ENCODE results near the gene TXLNA.

Gene TXLNA

DNA sequence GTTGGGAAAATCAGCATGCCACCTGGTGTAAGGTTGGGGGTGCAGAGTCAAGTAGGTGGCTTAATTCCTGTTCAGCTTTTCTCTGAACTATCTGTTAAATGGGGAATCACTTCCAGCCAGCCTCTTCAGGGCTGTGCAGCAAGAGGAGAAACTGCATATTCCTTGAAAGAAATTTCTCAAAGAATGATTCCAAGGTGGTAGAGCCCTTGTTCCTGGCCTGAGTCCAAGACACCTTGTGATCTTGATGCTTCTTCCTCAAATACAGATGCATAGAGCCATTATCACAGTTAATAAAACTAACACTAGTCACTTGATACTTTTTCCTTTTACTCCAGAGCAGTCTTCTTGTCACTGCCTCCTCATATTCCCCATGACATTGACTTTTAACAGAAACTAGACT is 5.2 kb downstream of the TXLNA start:
- no peak for DNase-seq (ENCODE audit: low spot score)

DNA sequence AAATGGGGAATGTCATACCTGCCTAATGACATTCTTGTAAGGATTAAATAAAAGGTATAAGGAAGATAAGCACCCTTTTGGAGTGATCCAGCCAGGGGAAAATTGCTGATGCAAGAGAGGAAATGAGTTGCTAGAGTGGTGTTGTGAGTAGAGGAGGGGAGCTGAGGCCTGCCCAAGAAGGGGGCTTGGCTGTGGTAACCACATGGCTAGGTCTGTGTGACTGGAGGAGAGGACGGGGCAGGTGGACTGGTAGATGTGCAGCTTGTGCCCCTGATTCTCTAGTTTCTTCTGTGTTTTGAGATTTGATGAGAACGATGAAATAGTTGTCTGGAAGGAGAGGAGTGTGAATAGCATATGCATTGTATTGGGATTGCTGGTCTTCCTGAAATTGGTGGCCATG is 6.6 kb downstream of the TXLNA start:
- no peak for DNase-seq (ENCODE audit: low spot score)

DNA sequence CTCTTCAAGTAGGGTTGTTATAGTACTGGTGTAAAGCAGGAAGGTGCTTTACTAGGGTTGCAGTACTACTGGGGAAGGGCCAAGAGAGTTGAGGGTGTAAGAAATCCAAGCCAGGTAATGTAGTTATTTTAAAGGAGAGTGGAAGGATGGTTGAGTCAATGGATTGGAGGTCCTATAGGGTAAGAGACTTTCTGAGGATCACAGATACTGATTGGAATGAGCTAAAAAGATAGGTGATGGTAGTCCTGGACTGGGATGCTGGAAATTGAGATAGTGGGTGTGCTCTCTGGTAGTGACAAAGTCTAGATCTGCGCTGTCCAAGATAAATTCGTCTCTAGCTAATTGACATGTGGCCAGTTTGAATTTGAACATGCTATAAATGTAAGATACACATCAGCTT is 7.0 kb downstream of the TXLNA start:
- no peak for DNase-seq (ENCODE audit: low spot score)

DNA sequence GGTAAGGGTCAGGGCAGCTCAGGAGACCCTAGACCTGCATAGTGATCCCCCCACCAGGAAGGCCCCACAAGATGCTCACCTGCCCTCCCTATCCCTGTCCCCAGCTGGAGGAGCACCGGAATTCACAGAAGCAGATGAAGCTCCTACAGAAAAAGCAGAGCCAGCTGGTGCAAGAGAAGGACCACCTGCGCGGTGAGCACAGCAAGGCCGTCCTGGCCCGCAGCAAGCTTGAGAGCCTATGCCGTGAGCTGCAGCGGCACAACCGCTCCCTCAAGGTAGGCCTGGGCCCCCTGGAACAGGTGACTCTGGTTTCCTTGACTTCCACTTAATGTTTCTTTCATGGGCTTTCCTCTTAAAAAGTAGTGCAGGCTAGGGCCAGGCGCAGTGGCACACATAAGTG is 8.4 kb downstream of the TXLNA start:
- DNase-seq (ENCODE audit: low spot score), result no peak

DNA sequence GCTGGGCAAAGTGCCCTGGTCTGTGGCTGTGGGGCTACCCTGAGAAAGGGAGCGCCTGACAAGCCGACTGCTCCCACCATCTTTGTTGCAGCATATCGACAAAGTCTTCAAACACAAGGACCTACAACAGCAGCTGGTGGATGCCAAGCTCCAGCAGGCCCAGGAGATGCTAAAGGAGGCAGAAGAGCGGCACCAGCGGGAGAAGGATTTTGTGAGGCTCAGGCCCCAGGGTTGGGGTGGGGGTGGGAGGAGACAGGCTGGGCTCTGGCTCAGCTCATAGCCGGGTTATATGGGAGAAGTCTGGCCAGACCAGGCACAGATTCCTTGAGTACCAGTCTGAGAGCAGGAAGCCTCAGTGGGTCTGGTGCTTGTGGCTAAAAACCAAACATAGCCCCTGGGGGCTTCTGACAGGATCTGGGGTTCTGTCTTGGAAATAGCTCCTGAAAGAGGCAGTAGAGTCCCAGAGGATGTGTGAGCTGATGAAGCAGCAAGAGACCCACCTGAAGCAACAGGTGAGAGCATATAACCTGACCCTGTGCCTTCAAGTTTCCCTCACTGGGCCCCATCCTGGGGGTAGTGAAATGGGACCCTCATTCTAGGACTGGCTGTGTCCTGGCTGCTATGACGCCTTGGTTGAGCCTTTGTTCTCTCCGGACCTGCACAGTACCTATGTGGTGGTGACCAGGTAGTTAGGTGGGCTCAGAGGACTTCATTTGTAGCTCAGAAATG is 12.9 kb downstream of the TXLNA start:
- DNase-seq (ENCODE audit: low spot score), result no peak

DNA sequence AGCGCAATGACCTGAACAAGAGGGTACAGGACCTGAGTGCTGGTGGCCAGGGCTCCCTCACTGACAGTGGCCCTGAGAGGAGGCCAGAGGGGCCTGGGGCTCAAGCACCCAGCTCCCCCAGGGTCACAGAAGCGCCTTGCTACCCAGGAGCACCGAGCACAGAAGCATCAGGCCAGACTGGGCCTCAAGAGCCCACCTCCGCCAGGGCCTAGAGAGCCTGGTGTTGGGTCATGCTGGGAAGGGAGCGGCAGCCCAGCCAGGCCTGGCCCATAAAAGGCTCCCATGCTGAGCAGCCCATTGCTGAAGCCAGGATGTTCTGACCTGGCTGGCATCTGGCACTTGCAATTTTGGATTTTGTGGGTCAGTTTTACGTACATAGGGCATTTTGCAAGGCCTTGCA is 15.5 kb downstream of the TXLNA start:
- DNase-seq (ENCODE audit: low spot score), result no peak

DNA sequence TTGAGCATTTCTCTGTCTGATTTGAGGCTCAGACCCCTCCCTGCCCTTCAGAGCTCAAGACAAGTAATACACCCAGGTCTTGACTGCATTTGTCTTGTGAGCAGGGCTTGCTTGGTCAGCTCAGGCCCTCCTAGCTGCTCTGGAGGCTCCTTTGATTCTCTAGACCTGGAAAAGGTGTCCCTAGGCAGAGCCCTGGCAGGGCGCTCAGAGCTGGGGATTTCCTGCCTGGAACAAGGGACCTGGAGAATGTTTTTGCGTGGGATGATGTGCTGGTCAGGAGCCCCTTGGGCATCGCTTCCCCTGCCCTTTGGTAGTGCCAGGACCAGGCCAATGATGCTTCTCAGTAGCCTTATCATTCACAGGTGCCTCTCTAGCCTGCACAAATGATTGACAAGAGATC is 16.1 kb downstream of the TXLNA start:
- no peak for DNase-seq (ENCODE audit: low spot score)

DNA sequence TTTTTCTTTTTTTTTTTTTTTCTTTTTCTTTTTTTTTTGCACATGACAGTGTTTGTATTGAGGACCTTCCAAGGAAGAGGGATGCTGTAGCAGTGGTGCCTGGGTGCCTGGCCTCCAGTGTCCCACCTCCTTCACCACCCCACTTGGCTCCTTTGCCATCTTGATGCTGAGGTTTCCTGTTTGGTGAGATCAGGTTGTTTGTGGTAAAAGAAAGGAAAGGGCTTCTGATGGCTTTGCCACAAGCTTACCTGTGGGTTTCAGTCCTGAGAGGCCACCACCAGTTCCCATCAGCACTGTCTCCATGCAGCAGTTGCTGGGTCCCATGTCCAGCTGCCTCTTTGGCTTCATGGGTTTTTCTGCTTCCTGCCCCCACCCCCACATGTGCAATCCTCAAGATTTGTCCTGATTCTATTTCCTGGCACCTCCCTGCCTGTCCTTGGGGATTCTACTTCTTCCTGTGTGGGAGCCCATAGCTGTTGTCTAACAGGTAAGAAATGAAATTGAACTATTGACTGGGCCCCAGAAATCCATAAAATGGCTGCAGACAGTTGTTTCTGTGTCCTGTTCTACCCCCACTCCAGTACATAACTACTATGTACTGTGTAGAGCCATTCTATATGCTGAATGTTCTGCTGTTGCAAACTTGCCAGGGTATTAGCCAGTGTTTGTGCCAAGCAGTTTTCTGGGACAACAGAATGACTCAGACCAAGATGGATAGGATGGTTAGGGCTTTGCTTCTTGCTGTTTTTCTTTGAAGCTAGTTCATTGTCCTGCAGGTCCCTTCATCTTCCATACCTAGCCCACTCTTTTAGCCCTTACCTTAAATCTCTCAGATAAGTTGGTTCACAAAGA is 16.7 kb downstream of the TXLNA start:
- DNase-seq (ENCODE audit: low spot score), result no peak

DNA sequence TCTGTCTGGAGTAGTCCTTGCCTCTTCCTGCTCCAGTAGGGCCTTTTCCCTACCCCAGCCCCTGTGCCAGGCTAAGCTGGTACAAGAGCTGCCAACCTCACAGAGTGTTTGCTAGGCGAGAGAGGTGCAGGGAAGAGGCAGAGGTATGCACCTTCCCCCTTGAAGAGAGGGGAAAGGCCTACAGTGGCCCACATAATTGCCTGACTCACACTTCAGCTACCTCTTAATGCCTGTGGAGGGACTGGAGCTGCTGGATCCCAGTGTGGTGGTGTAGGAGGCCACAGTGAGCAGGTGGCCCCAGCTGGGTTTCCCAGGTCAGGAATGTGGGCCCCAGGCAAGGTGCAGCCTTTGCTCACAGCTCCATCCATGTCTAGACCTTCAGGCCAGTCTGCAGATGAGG is 17.6 kb downstream of the TXLNA start:
- no peak for DNase-seq (ENCODE audit: low spot score)

DNA sequence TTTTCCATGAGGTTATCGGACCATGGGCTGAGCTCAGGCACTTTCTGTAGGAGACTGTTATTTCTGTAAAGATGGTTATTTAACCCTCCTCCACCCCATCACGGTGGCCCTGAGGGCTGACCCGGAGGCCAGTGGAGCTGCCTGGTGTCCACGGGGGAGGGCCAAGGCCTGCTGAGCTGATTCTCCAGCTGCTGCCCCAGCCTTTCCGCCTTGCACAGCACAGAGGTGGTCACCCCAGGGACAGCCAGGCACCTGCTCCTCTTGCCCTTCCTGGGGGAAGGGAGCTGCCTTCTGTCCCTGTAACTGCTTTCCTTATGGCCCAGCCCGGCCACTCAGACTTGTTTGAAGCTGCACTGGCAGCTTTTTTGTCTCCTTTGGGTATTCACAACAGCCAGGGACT is 18.4 kb downstream of the TXLNA start:
- DNase-seq (ENCODE audit: low spot score), result no peak

DNA sequence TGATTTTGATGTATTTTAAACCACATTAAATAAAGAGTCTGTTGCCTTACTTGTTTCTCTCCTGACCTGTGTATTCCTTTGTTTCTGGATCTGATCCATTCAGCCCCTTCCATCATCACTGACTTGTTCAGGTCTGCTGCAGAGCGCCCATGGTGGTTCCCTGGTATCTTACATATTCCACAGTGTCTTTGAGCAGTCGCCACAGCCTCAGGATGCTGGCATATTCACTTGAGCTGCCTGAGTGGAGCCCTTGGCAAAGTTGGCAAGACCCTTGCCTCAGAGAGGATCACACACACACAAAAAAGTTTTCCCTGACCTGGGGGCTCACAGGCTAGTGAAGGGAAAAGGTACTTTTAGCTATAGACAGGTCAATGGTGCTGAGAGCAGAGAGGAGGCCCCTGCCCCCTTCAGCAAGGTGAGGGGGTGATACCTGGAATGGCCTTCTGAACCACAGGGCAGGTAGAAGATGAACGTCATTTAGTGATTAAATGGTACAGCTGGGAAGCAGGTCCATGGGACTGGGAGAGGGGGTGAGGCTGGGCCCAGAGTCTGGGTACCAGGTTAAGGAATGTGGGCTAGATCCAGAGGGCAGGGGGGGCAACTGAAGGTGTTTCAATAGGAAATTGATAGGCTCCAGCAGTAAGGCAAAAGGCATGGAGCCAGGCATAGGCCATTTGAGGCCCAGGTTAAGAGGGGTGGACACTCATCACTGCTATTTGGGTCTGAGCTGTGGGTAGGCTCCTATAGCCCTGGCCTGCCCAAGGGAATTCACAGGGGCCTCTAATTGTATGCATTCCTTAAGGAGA is 19.0 kb downstream of the TXLNA start:
- no peak for DNase-seq (ENCODE audit: low spot score)

DNA sequence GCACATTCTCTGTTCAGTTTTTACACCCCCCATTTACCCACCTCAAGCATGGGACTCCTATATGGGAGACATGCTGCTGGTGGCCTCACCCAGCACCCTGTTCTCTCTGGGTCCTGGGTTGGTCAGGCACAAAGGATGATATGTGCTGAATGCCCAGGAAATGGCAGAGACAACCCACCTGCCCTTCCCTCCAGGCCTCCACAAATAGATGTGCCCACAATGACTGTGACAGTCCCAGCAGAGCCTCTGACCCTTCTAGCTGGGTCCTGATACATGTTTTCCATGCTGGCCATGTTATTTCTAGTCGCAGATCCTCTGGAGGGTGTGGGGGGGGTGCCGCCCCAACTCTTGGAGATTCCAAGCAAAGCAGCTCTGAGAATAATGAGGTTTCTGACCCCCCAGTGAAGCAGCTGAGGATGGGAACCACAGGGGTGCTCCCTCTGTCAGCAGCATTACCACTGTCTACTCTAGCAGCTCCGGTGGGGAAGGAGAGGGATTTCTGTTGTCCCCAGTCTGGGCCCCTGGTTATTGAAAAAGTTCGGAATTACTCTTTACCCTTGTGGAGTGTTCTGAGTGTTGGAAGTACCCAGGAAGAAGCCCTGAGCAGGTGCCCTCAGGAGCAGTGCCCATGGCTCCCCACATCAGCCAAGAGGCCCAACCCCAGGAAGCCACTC is 19.7 kb downstream of the TXLNA start:
- DNase-seq (ENCODE audit: low spot score), result no peak

DNA sequence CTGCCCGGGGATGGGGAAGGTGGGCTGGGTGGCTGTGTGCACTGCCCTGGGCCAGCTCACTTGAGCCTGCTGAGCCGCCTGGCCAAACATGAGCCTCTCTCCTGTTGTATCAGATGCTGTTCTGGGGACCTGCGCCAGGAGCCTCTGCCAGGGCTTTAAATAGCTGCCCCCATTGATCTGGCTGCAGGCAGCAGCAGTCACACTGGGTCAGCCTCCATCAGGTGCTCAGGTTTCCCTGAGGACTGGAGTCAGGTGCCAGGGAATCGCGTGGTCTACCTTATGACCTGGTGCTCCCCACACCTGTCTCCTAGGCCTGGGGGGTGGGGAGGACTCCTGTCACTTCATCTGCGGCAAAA is 20.2 kb downstream of the TXLNA start:
- no peak for DNase-seq (ENCODE audit: low spot score)

DNA sequence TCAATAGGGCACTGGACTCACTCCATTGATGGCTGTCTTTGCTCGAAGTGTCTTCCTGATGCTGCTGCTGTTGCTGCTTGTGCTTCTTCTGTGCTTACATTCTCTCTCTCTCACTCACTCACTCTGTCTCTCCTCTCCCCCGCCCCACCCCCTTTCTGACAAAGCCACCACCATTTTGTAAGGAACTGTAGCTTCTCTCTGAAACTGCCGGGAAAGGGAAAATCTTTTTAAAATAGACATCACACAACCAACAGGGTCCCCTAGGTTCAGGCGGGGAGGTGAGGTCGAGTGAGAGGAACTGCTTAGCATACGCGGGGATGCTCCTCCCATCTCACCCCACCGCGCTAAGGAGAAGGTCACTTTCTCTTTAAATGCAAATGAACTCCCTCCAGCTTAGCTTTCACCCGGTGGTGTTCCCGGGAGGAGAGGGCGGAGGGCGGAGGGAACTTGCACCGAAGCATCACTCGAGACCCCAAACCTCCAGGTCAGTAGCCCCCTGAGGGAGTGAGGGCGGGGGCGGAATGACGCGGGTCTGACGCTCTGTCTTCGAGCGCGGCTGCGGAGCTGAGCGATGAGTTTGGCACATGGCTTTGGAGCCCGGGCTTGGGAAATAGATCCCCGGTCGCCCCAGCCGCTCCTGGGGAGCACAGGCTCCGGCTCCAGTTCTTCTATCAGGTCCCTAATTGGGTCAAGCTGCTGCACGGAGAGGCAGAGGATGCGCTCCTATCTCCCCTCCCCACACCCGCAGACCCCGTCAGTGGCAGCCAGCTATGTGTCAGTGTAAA is 20.9 kb downstream of the TXLNA start, which contains the start of gene CCDC28B:
CCDC28B (plus strand) TSS at position 370 of the 785 bp plus-strand sequence. CDS start 1,341 bp downstream, outside the sequence.
- peak; percentile 79 for DNase-seq (ENCODE audit: low spot score)

DNA sequence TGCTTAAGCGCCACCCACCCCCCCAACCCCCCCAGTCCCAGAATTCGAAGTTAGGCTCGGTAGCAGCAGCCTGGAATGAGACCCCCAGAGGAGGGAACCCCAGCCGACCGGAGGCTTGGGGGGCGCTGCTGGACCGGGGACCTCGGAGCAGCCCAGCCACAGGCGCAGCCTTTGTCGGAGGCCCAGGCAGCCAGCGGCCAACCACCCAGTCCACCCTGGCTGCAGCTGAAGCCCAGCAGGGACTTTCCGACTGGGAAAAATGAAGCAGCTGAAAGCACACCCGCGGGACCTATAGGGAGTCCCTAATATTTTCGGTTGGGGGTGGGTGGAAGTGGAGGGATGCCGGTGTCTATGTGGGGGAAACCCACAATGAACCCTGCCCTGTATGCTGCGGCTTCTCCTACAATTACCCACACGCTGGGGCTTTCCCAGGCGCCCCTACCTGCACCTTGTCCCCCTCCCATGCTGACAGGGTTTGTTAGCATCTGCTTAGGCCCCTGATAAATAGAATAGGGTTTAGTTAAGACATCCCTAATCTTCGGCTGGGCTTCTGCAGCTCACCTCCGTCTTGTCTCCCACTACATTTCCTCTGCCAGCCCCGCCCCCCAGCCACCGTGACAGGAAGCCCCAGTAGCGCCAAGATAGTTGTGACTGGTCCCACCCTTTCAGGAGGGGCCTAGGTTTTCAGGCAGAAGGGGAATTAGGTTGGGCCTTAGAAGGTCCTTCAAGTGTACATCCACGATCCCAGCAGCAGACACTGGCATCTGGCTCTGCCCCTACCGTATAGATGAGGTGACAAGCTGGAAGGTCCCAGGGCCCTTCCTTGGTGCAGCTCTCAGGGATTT is 21.8 kb downstream of the TXLNA start:
- DNase-seq (ENCODE audit: low spot score), result peak; percentile 39

DNA sequence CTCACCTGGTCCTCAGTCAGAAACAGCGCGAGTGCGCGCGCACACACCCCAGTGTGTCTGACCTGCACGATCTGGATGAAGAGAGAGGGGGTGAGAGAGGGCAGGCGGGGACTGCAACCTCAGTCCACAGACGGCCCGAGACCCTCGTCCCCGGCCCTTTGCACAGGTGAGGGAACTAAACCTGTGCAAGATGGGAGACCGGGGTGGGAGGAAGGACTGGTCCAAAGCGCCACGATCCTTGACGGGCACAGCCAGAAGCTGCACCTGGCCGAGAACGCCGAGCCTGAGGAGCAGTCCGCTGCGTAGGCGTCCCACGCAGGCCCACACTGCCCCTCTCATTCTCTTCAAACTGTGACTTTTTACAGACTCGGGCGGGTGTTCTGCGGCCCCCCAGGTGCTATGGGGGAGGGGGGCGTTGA is 25.5 kb downstream of the TXLNA start:
- DNase-seq (ENCODE audit: low spot score), result no peak

DNA sequence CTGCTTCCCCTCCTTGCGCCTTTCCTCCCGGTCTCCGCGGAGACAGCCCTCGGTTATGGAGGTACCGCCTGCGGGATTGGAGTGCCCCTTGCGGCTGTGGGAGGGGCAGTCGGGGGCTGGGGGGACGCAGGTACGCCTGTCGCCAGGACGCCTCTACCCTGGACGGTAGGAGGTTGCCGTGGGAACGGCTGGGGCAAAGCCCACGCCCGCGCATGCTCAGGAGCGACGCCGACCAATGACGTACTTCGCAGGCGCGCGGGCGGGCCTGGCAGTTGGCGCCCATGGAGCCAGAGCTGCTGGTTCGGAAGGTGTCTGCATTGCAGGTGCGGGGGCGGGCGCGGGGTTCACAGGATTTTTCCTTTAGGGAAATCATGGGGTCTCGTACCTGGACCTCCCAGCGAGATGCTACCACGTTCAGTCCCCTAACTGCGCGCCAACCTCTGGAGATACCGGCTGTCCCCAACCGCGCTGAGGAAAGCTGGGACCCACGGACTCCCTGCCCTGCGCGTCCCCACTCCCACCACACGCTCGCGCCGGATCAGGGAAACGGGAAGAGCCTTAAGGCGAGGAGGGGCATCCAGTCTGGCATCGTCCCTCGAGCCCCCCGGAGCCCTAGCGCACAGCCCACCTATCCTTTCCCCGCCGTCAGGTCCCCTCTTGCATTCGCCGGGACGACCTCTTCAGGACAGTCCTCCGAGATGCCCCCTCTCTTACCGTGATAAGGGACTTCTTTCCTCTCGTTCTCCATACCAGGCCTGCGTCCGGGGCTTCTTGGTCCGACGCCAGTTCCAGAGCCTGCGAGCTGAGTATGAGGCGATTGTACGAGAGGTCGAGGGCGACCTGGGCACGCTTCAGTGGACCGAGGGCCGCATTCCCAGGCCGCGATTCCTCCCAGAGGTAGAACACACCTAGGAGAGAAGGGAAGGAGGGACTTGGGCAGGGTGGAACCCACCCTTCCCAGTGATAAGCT is 26.2 kb downstream of the TXLNA start, which contains the start of gene IQCC:
IQCC (plus strand) TSS at position 271 of the 970 bp plus-strand sequence; CDS start at position 282, 11 bp downstream.
- DNase-seq (ENCODE audit: low spot score), result peak; percentile 93

DNA sequence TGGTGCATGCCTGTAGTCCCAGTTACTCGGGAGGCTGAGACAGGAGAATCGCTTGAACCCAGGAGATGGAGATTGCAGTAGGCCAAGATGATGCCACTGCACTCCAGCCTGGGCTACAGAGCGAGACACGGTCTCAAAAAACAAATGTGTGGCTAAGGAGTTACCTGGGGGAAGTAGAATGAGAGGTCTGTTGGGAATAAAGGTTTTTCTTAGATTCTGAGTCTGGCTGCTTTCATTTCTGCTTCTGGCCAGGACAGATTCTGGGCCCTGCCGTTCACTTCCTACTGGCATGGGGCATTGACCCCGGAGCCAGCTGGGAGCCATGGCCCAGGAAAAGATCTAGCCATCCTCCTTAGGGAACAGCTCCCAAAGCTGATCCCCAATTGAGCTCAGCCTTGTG is 29.0 kb downstream of the TXLNA start:
- no peak for DNase-seq (ENCODE audit: low spot score)

DNA sequence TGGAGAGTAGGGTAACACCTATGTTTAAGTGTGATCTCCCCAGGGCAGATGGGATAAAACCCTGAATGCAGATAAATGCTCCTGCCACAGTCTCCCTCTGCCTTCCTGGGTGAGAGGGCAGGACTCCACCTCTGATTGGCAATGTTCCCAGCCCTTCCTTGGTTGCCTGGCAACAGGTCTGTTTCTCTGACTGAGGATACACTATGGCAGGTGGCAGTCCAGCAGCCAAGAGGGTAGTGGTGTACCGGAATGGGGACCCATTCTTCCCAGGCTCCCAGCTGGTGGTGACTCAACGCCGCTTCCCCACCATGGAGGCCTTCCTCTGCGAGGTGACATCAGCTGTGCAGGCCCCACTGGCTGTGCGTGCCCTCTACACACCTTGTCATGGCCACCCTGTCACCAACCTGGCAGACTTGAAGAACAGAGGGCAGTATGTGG is 29.4 kb downstream of the TXLNA start, which contains the start of gene DCDC2B:
DCDC2B (plus strand) TSS at position 199 of the 438 bp plus-strand sequence; CDS start at position 204, 5 bp downstream.
- DNase-seq (ENCODE audit: low spot score), result no peak

Measured in HuH-7 (cell line).